SK-N-SH (cell line): ENCODE measurements around the gene STX2. TPM values are rescaled to one million over a fixed set of nuclear protein-coding genes. Genes with fewer than 3 reads are reported as not detected.

Experiments
- CTCF ChIA-PET: fragments of 300-600, 350-600 bp; formaldehyde crosslinking; extraction: SDS; loops from one replicate; lab custom pipeline; 2021; lab: Yijun Ruan, JAX
- POLR2A ChIA-PET: fragments of 350-600 bp; sonication (Branson Sonifier 250); formaldehyde crosslinking; extraction: SDS; loops from one replicate; lab custom pipeline; 2020; ENCODE audit warnings: antibody characterized with exemption, inconsistent platforms; lab: Yijun Ruan, JAX
- DNase-seq: peaks from one replicate; pipeline ENCODE4 v3.0.0; 2012
- H2AFZ ChIP-seq: fragments of 200-600 bp; sonication (generic); 2 replicates; pipeline ENCODE4 v1.8.1; 2016; ENCODE audit warnings: antibody characterized with exemption, mild to moderate bottlenecking, low read depth
- H3F3A ChIP-seq: fragments of 200-600 bp; sonication (generic); replicated peaks from 2 replicates; pipeline ENCODE3; 2016; ENCODE audit warnings: antibody characterized with exemption, mild to moderate bottlenecking; ENCODE audit not compliant: insufficient read depth
- H3K27ac ChIP-seq, 2 experiments: fragments of 200-500 bp in 1 of 2; fragments of 200-600 bp in 1 of 2; sonication (Bioruptor generic) in 1 of 2; sonication (generic), shearing (Covaris generic) in 1 of 2; 2 replicates each; pipeline versions ENCODE4 v1.5.1 to v1.6.1; 2014 to 2016; ENCODE audit warnings: low read depth in 2 of 2, inconsistent platforms in 1 of 2, low read length in 1 of 2, mild to moderate bottlenecking in 1 of 2, mixed read lengths in 1 of 2
- H3K27me3 ChIP-seq: fragments of 200-600 bp; sonication (generic), shearing (Covaris generic); 2 replicates; pipeline ENCODE4 v1.6.1; 2016; ENCODE audit warnings: mixed run types; ENCODE audit not compliant: insufficient read depth
- H3K36me3 ChIP-seq, 2 experiments: fragments of 200-500 bp in 1 of 2; fragments of 200-600 bp in 1 of 2; sonication (Bioruptor generic) in 1 of 2; sonication (generic) in 1 of 2; replicated peaks in 1 of 2; 2 replicates each; pipeline versions ENCODE3 to v1.5.1; 2014 to 2016; ENCODE audit warnings: low read length in 1 of 2, mild to moderate bottlenecking in 1 of 2; ENCODE audit not compliant: insufficient read depth in 2 of 2, control insufficient read depth in 1 of 2
- H3K4me1 ChIP-seq, 2 experiments: fragments of 200-500 bp in 1 of 2; fragments of 200-600 bp in 1 of 2; sonication (Bioruptor generic) in 1 of 2; sonication (generic), shearing (Covaris generic) in 1 of 2; 2 replicates each; pipeline versions ENCODE4 v1.5.1 to v1.6.1; 2014 to 2016; ENCODE audit warnings: low read depth in 1 of 2, low read length in 1 of 2, mixed run types in 1 of 2; ENCODE audit not compliant: insufficient read depth in 2 of 2, control insufficient read depth in 1 of 2
- H3K4me2 ChIP-seq: fragments of 200-600 bp; sonication (generic), shearing (Covaris generic); 2 replicates; pipeline ENCODE4 v1.6.1; 2017; ENCODE audit warnings: mixed run types
- H3K4me3 ChIP-seq, 2 experiments: fragments of 200-500 bp in 1 of 2; fragments of 200-600 bp in 1 of 2; sonication (Bioruptor generic) in 1 of 2; sonication (generic), shearing (Covaris generic) in 1 of 2; 2 replicates each; pipeline versions ENCODE4 v1.5.1 to v1.8.1; 2014 to 2016; ENCODE audit warnings: low read depth in 2 of 2, inconsistent platforms in 1 of 2, low read length in 1 of 2, mild to moderate bottlenecking in 1 of 2, mixed read lengths in 1 of 2, moderate library complexity in 1 of 2
- H3K79me2 ChIP-seq: fragments of 200-600 bp; sonication (generic); 2 replicates; pipeline ENCODE4 v1.8.1; 2017; ENCODE audit warnings: mild to moderate bottlenecking; ENCODE audit not compliant: insufficient read depth
- H3K9ac ChIP-seq: fragments of 200-600 bp; sonication (generic); 2 replicates; pipeline ENCODE4 v1.6.1; 2017; ENCODE audit warnings: mixed run types
- H3K9me2 ChIP-seq: fragments of 200-600 bp; sonication (generic); 2 replicates; pipeline ENCODE4 v1.6.1; 2017; ENCODE audit warnings: mixed run types
- H3K9me3 ChIP-seq: fragments of 200-600 bp; sonication (generic); 2 replicates; pipeline ENCODE4 v1.6.1; 2017; ENCODE audit warnings: mixed run types, mild to moderate bottlenecking, moderate library complexity
- H4K20me1 ChIP-seq: fragments of 200-600 bp; sonication (generic); 2 replicates; pipeline ENCODE4 v1.6.1; 2017; ENCODE audit warnings: mild to moderate bottlenecking, mixed run types; ENCODE audit not compliant: insufficient read depth
- CHD2 ChIP-seq: fragments of 150-350 bp; IDR thresholded peaks from 2 replicates; pipeline ENCODE4 v1.6.1; 2018; ENCODE audit warnings: low read length; ENCODE audit not compliant: partially characterized antibody
- CTCF ChIP-seq: fragments of 200-600 bp; sonication (generic); IDR thresholded peaks from 2 replicates; pipeline ENCODE4 v1.6.1; 2017; ENCODE audit warnings: antibody characterized with exemption, mild to moderate bottlenecking, moderate library complexity
- EP300 ChIP-seq, 2 experiments: IDR thresholded peaks; 2 replicates each; pipeline versions ENCODE4 v1.4.0 to v1.6.1; 2012; ENCODE audit warnings: borderline replicate concordance in 1 of 2, low read depth in 1 of 2, low read length in 1 of 2
- FOXJ3 ChIP-seq: sonication (generic); formaldehyde crosslinking; IDR thresholded peaks from 2 replicates; pipeline ENCODE4 v1.5.1; 2020; ENCODE audit warnings: mild to moderate bottlenecking, missing genetic modification reagents
- FOXM1 ChIP-seq: IDR thresholded peaks from 2 replicates; pipeline ENCODE4 v1.4.0; 2012; ENCODE audit warnings: low read depth, mild to moderate bottlenecking
- GABPA ChIP-seq: IDR thresholded peaks from 2 replicates; pipeline ENCODE4 v1.4.0; 2012; ENCODE audit warnings: low read depth, mild to moderate bottlenecking
- IRF3 ChIP-seq: fragments of 150-350 bp; IDR thresholded peaks from 2 replicates; pipeline ENCODE4 v1.6.1; 2016; ENCODE audit warnings: mild to moderate bottlenecking, low read depth, low read length
- MAX ChIP-seq: IDR thresholded peaks from 2 replicates; pipeline ENCODE4 v1.4.0; 2012; ENCODE audit warnings: low read depth
- MXI1 ChIP-seq: IDR thresholded peaks from 2 replicates; pipeline ENCODE4 v1.6.1; 2012; ENCODE audit warnings: mild to moderate bottlenecking, low read depth, low read length, improper control_type of control experiment
- PBX3 ChIP-seq: IDR thresholded peaks from 2 replicates; pipeline ENCODE4; 2012
- RCOR1 ChIP-seq: fragments of 150-350 bp; IDR thresholded peaks from 2 replicates; pipeline ENCODE4 v1.6.1; 2017; ENCODE audit warnings: antibody characterized with exemption, low read length
- REST ChIP-seq: IDR thresholded peaks from 2 replicates; pipeline ENCODE4 v1.6.1; 2012; ENCODE audit warnings: mild to moderate bottlenecking, low read depth, low read length, moderate library complexity
- TCF12 ChIP-seq: IDR thresholded peaks from 2 replicates; pipeline ENCODE4 v1.4.0; 2012
- TEAD4 ChIP-seq: IDR thresholded peaks from 2 replicates; pipeline ENCODE4 v1.4.0; 2012; ENCODE audit warnings: mild to moderate bottlenecking, borderline replicate concordance; ENCODE audit not compliant: insufficient read depth
- USF1 ChIP-seq: IDR thresholded peaks from 2 replicates; pipeline ENCODE4 v1.4.0; 2012; ENCODE audit warnings: low read depth, borderline replicate concordance
- YY1 ChIP-seq: IDR thresholded peaks from 2 replicates; pipeline ENCODE4 v1.4.0; 2012; ENCODE audit warnings: low read depth, mild to moderate bottlenecking
- WGBS: methylation state at CpG from one replicate; pipeline ENCODE4 v1.1.6; 2017; ENCODE audit warnings: low lambda C conversion rate; 5-methylcytosine and 5-hydroxymethylcytosine counted together
- polyA plus RNA-seq, 3 experiments: library from polyadenylated mRNA; depleted of rRNA; stranded (reverse); fragments of >200 nt; gene quantifications; 2 replicates each; pipeline ENCODE4 v1.2.3, GENCODE V29; 2012

The STX2 gene
- polyA plus RNA-seq, 1 of the 3 experiments (the other 2 are of a cell fraction) = 25.1 TPM

- Histone ChIP-seq H3K27ac (no peak overlapping the region), H3K36me3 (peaks cover 9 to 13% of the 10 kb centered on the region in 2 experiments), H3K79me2 (peaks cover 2% of the 10 kb centered on the region; the same call in 1 of the 2 replicates), H2AFZ (no peak overlapping the region), H3K4me1 (no peaks in the 10 kb centered on the region; a peak in 1 of 4 replicates), H3K9me2 (no peaks in the 10 kb centered on the region), H3F3A (peaks cover 21% of the 10 kb centered on the region), H3K27me3 (no peaks in the 10 kb centered on the region), H3K9me3 (no peaks in the 10 kb centered on the region), H3K9ac (no peak overlapping the region), H3K4me3 (no peak overlapping the region), H4K20me1 (peaks cover 17% of the 10 kb centered on the region; the same call in 1 of the 2 replicates), H3K4me2 (no peak overlapping the region)
- no peak for DNase-seq
- 81% methylated on average over 1 of the region's 1 CpG for WGBS
- TF ChIP-seq YY1 = no peak
- no peak for TF ChIP-seq PBX3
- no peak for TF ChIP-seq TCF12
- no peak for TF ChIP-seq USF1
- TF ChIP-seq MXI1 = no peak
- no peak for TF ChIP-seq REST
- no peak for TF ChIP-seq GABPA
- TF ChIP-seq CHD2 = no peak
- TF ChIP-seq FOXM1 = no peak
- no peak for TF ChIP-seq MAX
- no peak for TF ChIP-seq TEAD4
- no peak for TF ChIP-seq EP300 (IDR thresholded peaks at IDR 0.05; ENCODE audit: borderline replicate concordance in 1 of 2, low read depth in 1 of 2, low read length in 1 of 2)
- no peak for TF ChIP-seq FOXJ3 (CRISPR knock-in tag)
- no peak for TF ChIP-seq CTCF
- no peak for TF ChIP-seq IRF3
- TF ChIP-seq RCOR1 = no peak
- ChIA-PET POLR2A (no interaction called here), CTCF (interaction anchor here (0.6 kb wide), 1 partner anchor 961 kb away, joined by 4 read pairs; no protein-coding TSS in a partner anchor)
Observed at GRCh38 chr12:130881548-130881947, 42.5 kb upstream of the STX2 start.
